ENCODE measurements around the gene LAMA1.

The LAMA1 gene

DNA sequence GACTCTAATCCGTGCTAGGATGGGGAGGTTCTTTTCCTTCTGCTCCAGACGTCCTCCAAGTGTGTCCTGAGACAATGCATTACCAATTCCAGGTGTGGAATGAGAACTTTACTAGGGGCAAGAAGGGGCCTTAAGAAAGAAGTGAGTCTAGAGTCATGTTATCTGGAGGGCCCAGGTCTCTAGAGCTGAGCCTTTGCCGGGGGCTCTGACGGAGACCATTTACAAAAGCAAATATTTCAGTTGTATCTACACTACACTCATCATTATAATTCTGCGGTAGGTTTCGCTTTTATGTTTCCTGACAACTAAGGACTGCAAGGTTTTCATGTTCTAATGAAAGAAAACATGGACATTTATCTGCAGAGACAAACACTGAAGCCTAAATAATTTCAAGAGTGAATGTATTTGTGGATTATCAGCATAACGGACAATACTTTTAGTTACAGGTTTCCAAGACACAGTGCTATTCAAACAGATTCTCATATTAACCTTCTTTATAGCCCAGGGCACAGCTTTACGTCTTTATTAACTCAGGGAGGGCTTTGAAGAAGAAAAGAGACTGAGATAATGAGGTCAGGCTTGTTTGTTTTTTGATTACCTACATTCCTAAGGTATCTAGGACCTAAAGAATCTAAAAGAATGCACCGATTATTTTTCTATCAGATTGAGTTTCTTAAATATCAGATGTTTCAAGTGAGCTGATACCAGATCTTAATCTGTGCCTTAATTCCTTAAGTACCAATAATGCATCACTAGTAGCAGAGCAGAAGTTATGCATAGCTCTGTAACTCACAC, 15.0 kb upstream of the LAMA1 start:
- no peaks in the 10 kb centered on the region for H3K27me3 ChIP-seq (ENCODE audit: insufficient read depth, low read length, poor library complexity)
- no peaks in the 10 kb centered on the region for H4K20me1 ChIP-seq (ENCODE audit: insufficient read depth, low read length)
- no peak overlapping the region for H3K9ac ChIP-seq (ENCODE audit: low read depth, low read length)
- no peak for ATAC-seq (ENCODE audit: insufficient read depth, low read depth)
- DNase-seq = no peak
- H3K4me3 ChIP-seq (ENCODE audit: low read depth in 1 of 2, low read length in 2 of 2) = no peak overlapping the region
- no peak overlapping the region for H3K27ac ChIP-seq (ENCODE audit: low read length)
- H3K79me2 ChIP-seq (ENCODE audit: insufficient read depth, low read length) = no peaks in the 10 kb centered on the region
- H3K4me2 ChIP-seq (ENCODE audit: insufficient read depth, low read length) = no peak overlapping the region
- TF ChIP-seq CTCF (IDR thresholded peaks at IDR 0.05; ENCODE audit: borderline replicate concordance, extremely low read depth, low read length, poor library complexity, severe bottlenecking) (no peak), EZH2 (IDR thresholded peaks at IDR 0.05; ENCODE audit: borderline replicate concordance, low read depth, low read length, severe bottlenecking) (no peak)
- no peak overlapping the region for H2AFZ ChIP-seq (ENCODE audit: low read depth, low read length)
- peaks cover 2% of the 10 kb centered on the region for H3K9me3 ChIP-seq (ENCODE audit: insufficient read depth, low read length, severe bottlenecking)
- H3K4me1 ChIP-seq (ENCODE audit: insufficient read depth, low read length) = no peaks in the 10 kb centered on the region
- no peaks in the 10 kb centered on the region for H3K36me3 ChIP-seq (ENCODE audit: insufficient read depth, low read length)

GRCh38 chr18:7122376-7122775, 4.8 kb upstream of the LAMA1 start:
- H3K36me3 ChIP-seq (ENCODE audit: insufficient read depth, low read length) = no peaks in the 10 kb centered on the region
- H3K9me3 ChIP-seq (ENCODE audit: insufficient read depth, low read length, severe bottlenecking) = no peaks in the 10 kb centered on the region
- TF ChIP-seq CTCF (IDR thresholded peaks at IDR 0.05; ENCODE audit: borderline replicate concordance, extremely low read depth, low read length, poor library complexity, severe bottlenecking) = no peak
- TF ChIP-seq EZH2 (IDR thresholded peaks at IDR 0.05; ENCODE audit: borderline replicate concordance, low read depth, low read length, severe bottlenecking) = no peak
- H3K27me3 ChIP-seq (ENCODE audit: insufficient read depth, low read length, poor library complexity) = no peaks in the 10 kb centered on the region
- H3K4me1 ChIP-seq (ENCODE audit: insufficient read depth, low read length) = no peaks in the 10 kb centered on the region
- H3K27ac ChIP-seq (ENCODE audit: low read length) = no peak overlapping the region
- H3K79me2 ChIP-seq (ENCODE audit: insufficient read depth, low read length) = no peaks in the 10 kb centered on the region
- ATAC-seq (ENCODE audit: insufficient read depth, low read depth) (no peak), DNase-seq (no peak)
- H3K9ac ChIP-seq (ENCODE audit: low read depth, low read length) = no peak overlapping the region
- no peaks in the 10 kb centered on the region for H4K20me1 ChIP-seq (ENCODE audit: insufficient read depth, low read length)
- H3K4me3 ChIP-seq (ENCODE audit: low read depth in 1 of 2, low read length in 2 of 2) = no peak overlapping the region
- no peak overlapping the region for H3K4me2 ChIP-seq (ENCODE audit: insufficient read depth, low read length)
- no peak overlapping the region for H2AFZ ChIP-seq (ENCODE audit: low read depth, low read length)

DNA sequence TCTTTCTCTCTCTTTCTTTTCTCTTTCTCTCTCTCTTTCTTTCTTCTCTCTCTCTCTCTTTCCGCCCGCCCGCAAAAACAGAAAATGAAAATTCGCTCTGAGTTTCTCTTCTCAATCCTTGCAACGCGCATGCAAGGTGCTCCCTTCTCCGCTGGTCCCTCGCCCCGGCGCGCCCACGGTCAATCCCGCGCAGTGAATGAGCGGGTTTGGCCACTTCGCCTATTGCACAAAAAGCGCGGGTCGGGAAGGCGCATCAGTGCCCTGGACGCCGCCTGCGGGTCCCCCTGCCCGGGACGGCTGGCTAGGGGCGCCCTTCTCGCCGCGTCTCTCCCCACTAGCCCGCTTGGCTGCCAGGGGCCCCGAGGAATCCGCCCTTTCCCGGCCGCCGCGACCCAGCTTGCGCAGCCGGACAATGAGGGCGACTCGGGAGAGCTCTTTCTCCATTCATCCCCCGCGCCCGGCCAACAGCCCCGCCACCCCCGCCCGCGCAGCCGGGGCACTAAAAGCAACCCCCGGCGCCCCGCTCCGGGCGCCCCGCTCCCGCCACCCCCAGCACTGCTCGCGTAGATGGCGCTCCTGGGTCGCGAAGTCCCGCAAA, 706 bp downstream of the LAMA1 start:
- Histone ChIP-seq H2AFZ (ENCODE audit: low read depth, low read length) (no peak overlapping the region), H3K27me3 (ENCODE audit: insufficient read depth, low read length, poor library complexity) (no peaks in the 10 kb centered on the region), H3K4me3 (ENCODE audit: low read depth in 1 of 2, low read length in 2 of 2) (no peak overlapping the region), H3K9ac (ENCODE audit: low read depth, low read length) (no peak overlapping the region), H3K79me2 (ENCODE audit: insufficient read depth, low read length) (no peaks in the 10 kb centered on the region), H3K9me3 (ENCODE audit: insufficient read depth, low read length, severe bottlenecking) (peaks cover 3% of the 10 kb centered on the region), H4K20me1 (ENCODE audit: insufficient read depth, low read length) (no peaks in the 10 kb centered on the region), H3K36me3 (ENCODE audit: insufficient read depth, low read length) (no peaks in the 10 kb centered on the region), H3K4me2 (ENCODE audit: insufficient read depth, low read length) (no peak overlapping the region), H3K27ac (ENCODE audit: low read length) (no peak overlapping the region), H3K4me1 (ENCODE audit: insufficient read depth, low read length) (no peaks in the 10 kb centered on the region)
- TF ChIP-seq EZH2 (IDR thresholded peaks at IDR 0.05; ENCODE audit: borderline replicate concordance, low read depth, low read length, severe bottlenecking) (no peak), CTCF (IDR thresholded peaks at IDR 0.05; ENCODE audit: borderline replicate concordance, extremely low read depth, low read length, poor library complexity, severe bottlenecking) (no peak)
- DNase-seq (no peak), ATAC-seq (ENCODE audit: insufficient read depth, low read depth) (no peak)
